Bronchial epithelial cell (primary cell): ENCODE measurements around the gene SLC38A8. TPM values are rescaled to one million over a fixed set of nuclear protein-coding genes. Genes with fewer than 3 reads are reported as not detected.

Experiments used
- DNase-seq: peaks from one replicate; pipeline ENCODE4 v3.0.0-alpha.2; 2010; ENCODE audit warnings: low read depth
- FAIRE-seq: peaks from 2 replicates; lab custom pipeline; 2011; peaks lifted over from hg19 to GRCh38; lab: Jason Lieb, UNC
- H3K27me3 ChIP-seq: 2 replicates; pipeline ENCODE4 v1.5.1; 2011; ENCODE audit warnings: low read length; ENCODE audit not compliant: control insufficient read depth, insufficient read depth
- H3K36me3 ChIP-seq: 2 replicates; pipeline ENCODE4 v1.5.1; 2011; ENCODE audit warnings: low read length; ENCODE audit not compliant: control insufficient read depth, insufficient read depth
- H3K4me3 ChIP-seq: 2 replicates; pipeline ENCODE4 v1.5.1; 2011; ENCODE audit warnings: mild to moderate bottlenecking, low read depth, low read length, control low read depth
- CTCF ChIP-seq: IDR thresholded peaks from 2 replicates; pipeline ENCODE4 v1.5.1; 2011; ENCODE audit warnings: mild to moderate bottlenecking, moderate library complexity, low read length, control low read depth, inconsistent platforms; ENCODE audit not compliant: insufficient read depth, severe bottlenecking
- total RNA-seq: library from RNA; depleted of rRNA; stranded (reverse); fragments of >200 nt; gene quantifications from 2 replicates; pipeline ENCODE4 v1.2.1, GENCODE V29; 2014

Gene SLC38A8
- total RNA-seq, 1 donor from 2014 or later, result not detected

- no peaks in the 10 kb centered on the region for H3K36me3 ChIP-seq
- no peak for FAIRE-seq
- DNase-seq, result no peak
- H3K4me3 ChIP-seq, result no peak overlapping the region
- no peaks in the 10 kb centered on the region for H3K27me3 ChIP-seq
- TF ChIP-seq CTCF, result no peak
Measured at GRCh38 chr16:83980794-83981193, 61.8 kb downstream of the SLC38A8 start.

- Histone ChIP-seq H3K27me3 (no peaks in the 10 kb centered on the region), H3K36me3 (no peaks in the 10 kb centered on the region), H3K4me3 (no peak overlapping the region)
- no peak for DNase-seq
- TF ChIP-seq CTCF, result no peak
- FAIRE-seq, result no peak
Measured at GRCh38 chr16:83979441-83979840, 63.2 kb downstream of the SLC38A8 start.

- FAIRE-seq (no peak), DNase-seq (no peak)
- no peak for TF ChIP-seq CTCF
- Histone ChIP-seq H3K27me3 (no peaks in the 10 kb centered on the region), H3K4me3 (no peak overlapping the region), H3K36me3 (no peaks in the 10 kb centered on the region)
Measured at GRCh38 chr16:83978401-83978904, 64.1 kb downstream of the SLC38A8 start.

- FAIRE-seq, result no peak
Measured at GRCh38 chr16:83977056-83977815, 65.4 kb downstream of the SLC38A8 start.

GRCh38 chr16:83975590-83976260, 66.9 kb downstream of the SLC38A8 start:
- Histone ChIP-seq H3K4me3 (no peak overlapping the region), H3K27me3 (peaks cover 2% of the 10 kb centered on the region), H3K36me3 (no peaks in the 10 kb centered on the region)
- TF ChIP-seq CTCF, result no peak
- FAIRE-seq (no peak), DNase-seq (no peak)

More at GRCh38 chr16:83977056-83977815, 65.4 kb downstream of the SLC38A8 start:
- Histone ChIP-seq H3K27me3 (peaks cover under 1% of the 10 kb centered on the region), H3K36me3 (no peaks in the 10 kb centered on the region), H3K4me3 (no peak overlapping the region)
- no peak for DNase-seq
- TF ChIP-seq CTCF, result no peak
